T-helper 1 cell treated with Interleukin-12 subunit alpha and Interleukin-12 subunit beta and Interleukin-4 antibody, amounts not matched to agents 30 ng/mL and 1 ng/mL, for 36 hours (primary cell): Measurements from ENCODE around the gene TMCC3. TPM values are rescaled to one million over a fixed set of nuclear protein-coding genes. Genes with fewer than 3 reads are reported as not detected.
"Not testable (repeated sequence)": the region's sequence is repeated elsewhere in the genome, so short reads cannot be mapped to it uniquely, and the experiment has no call there.

Experiments used
- intact Hi-C: fragments of 100-400 bp; cut with micrococcal nuclease; formaldehyde crosslinking; loops from one replicate; pipeline ENCODE4 v1.15.1; 2024
- total RNA-seq: library from RNA; stranded (reverse); gene quantifications from 2 replicates; pipeline ENCODE4 v1.2.3, GENCODE V29; 2022

The TMCC3 gene
- total RNA-seq, 1 donor from 2014 or later: 0.12 TPM

DNA sequence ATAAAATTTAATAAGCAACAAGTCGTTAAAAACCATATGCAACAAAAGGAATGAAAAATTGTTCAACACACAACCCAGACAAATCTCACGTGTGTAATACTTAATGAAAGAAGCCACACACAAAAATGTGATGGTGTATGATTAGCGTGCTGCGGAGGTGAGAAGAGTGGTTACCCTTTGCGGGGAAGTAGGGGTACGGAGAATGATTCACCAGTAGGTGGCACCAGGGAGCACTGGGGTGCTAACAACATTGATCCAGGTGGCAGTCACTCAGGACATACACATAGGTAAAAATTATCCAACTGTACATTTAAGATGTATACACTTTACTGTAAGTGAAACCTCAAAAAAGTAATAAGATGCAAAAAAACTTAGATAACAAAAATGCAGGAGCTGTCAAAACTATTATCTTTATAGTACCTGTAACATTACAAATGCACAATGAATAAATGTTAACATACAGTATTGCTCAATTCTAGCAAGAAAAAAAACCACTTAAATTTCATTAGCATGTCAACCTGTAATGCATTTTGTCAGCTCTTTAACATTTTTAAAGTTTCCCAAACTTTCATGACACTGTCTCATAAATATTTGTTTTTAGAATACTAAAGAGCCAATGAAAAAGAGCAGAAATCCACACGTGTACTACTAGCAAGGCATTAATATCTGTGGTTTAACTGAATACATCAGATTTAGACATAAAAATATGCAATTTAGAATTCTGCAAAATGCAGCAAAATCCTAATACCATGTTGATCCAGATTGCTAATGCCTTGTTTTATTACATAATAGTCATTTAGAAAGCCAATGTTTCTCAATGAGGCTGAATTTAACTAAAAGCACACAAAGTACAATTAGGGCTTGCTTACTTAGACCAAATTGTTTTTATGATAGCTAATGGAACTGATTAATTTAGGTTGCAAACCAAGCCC lies 46.7 kb downstream of the TMCC3 start:
- intact Hi-C loops: loop anchor here (1.0 to 2.0 kb wide), 7 partner anchors 37 to 931 kb away; partner anchors contain the start of genes NR2C1 and TMCC3

DNA sequence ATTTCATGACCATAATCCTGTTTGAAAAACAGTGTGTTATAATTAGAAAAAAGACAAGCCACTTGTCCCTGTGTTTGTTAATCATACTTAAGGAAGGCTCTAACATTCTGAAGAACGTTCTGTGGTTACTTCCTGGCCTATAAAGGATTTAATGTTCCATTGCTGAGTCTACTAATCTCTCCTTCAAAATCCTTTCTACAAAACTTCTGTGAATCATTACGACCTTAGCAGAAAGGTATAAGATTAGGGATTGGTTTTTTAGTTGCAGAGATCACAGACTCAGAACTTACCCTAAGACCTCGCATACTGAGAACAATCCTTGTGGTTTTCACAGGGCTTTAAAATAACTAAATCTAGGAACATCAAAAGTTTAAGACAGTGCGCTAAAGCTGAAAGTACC lies 48.3 kb downstream of the TMCC3 start:
- intact Hi-C loops: loop anchor here (2.0 kb wide), 2 partner anchors 39 to 471 kb away; partner anchors contain the start of gene NR2C1

DNA sequence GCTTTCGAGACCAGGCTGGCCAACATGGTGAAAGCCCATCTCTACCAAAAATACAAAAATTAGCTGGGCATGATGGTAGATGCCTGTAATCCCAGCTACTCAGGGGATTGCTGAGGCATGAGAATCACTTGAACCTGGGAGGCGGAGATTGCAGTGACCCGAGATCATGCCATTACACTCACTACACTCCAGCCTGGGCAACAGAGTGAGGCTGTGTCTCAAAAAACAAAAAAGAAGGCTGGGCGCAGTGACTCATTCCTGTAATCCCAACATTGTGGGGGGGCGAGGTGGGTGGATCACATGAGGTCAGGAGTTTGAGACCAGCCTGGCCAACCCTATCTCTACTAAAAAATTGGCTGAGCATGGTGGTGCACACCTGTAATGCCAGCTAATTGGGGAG lies 49.0 kb downstream of the TMCC3 start:
- intact Hi-C loops: not testable (repeated sequence)

DNA sequence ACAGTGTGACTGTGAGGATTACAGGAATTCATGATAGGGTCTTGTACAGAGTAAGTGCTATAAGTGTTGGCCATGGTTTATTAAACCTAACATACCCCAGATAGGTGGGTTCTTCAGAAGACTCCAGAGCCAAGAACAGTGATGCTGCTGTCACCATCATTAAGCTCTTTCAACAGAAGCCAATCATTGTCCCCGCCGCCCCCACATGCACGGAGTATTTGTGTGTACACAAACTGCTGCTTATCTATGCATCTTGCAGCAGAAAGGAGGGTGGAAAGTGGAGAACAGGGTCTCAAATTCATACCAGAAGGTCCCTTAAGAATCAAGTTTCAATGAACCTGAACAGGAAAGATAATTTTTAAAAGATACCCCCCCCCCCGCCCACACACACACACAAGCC lies 51.2 kb downstream of the TMCC3 start:
- intact Hi-C loops: no loop called here

DNA sequence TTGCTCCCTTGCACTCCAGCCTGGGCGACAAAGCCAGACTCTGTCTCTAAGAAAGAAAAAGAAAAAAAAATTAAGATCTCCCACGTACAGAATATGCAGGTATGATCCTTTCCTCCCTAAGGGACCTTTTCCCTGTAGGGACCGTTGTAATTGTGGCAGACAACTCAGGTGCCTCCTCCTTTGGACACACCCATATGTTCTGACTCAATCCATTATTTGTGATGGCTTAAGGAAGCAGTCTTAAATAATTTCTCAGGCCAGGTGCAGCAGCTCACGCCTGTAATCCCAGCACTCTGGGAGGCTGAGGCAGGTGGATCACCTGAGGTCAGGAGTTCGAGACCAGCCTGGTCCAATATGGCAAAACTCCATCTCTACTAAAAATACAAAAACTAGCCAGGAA lies 53.1 kb downstream of the TMCC3 start:
- intact Hi-C loops: no loop called here

- intact Hi-C loops: no loop called here
These were observed 53.8 kb downstream of the TMCC3 start for GRCh38 chr12:94596596-94596995.

DNA sequence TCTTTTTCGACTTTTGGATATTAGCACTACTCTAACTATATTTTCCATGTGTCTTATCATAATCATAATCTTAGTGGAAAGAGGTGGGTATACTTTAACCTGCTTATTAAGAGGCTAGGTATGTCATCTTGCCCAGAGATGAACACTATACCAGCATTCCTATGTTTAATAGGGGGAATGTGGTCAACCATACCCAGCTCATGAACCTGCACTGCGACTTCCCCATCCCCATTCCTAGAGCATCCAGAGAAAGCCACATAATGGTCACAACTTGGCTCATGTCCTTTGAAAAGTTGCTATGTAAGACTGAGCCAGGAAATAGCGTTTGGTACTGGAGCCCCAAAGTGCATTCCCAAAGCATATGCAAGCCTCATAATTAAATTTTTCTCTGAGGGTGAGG lies 55.2 kb downstream of the TMCC3 start:
- intact Hi-C loops: no loop called here

DNA sequence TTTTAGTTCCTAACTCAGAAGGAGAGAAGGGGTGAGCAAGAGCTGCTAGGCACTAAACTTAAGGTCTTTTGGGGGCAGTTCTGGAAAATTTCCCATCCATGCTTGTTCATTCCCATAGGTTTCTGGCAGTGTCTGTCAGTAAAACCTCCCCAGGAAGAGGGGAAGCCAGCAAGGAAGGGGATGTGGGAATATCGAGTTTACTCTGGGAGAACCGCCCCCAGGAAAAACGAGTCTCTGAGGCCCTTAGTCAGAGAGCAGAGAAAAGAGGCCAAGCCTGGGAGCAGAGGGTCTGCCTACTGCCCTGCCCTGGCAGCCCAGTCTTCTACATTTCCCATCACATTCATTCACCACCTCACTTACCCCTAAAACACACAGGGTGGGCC lies 55.9 kb downstream of the TMCC3 start:
- intact Hi-C loops: no loop called here

DNA sequence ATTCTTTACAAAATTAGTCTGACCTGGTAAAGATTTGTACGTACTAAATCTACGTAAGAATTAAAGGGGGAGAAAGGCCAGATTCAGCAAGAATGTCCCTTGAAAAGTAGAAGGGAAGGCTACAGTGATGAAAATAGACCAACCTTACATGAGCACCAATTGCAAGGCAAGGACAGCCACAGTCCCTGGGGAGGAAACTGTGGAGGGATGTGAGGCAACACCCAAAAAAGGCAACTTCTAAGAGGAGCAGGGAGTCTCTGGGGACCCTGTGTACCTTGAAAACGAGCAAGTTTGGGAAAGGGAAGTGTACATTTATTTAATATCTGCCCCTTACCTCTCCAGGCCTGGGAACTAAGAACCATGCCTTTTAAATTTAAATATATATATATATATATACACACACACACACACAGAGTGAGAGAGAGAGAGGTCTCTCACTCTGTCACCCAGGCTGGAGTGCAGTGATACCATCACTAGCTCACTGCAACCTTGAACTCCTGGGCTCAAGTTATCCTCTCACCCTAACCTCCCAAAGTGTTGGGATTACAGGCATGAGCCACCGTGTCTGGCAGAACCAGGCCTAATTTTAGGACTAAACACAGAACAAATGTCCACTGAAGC lies 56.4 kb downstream of the TMCC3 start:
- intact Hi-C loops: no loop called here

GRCh38 chr12:94592723-94593122 lies 57.6 kb downstream of the TMCC3 start:
- intact Hi-C loops: not testable (repeated sequence)

GRCh38 chr12:94592080-94592479 lies 58.3 kb downstream of the TMCC3 start:
- intact Hi-C loops: no loop called here

GRCh38 chr12:94590428-94590827 lies 59.9 kb downstream of the TMCC3 start:
- intact Hi-C loops: no loop called here

DNA sequence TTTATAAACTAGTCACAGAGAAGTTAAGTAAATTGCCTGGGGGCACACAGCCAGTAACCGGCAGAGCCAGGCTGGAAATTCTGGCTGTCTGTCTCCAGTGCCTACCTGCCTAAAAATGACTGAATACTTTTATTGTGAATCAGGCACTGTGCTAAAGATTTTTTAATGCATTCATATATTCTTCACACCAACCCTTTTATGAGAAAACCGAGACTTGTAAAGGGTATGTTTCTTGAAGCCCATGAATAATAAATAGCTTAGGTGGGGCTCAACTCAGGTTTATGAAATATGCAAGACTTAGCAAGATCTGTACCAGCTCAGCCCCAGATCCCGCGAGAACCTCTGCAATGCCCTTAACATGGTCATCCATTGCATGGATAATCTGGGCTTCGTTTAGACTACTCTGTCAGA lies 60.8 kb downstream of the TMCC3 start:
- intact Hi-C loops: no loop called here

GRCh38 chr12:94588346-94588745 lies 62.0 kb downstream of the TMCC3 start:
- intact Hi-C loops: no loop called here

- intact Hi-C loops: no loop called here
These were observed 62.8 kb downstream of the TMCC3 start for GRCh38 chr12:94587266-94588241.

DNA sequence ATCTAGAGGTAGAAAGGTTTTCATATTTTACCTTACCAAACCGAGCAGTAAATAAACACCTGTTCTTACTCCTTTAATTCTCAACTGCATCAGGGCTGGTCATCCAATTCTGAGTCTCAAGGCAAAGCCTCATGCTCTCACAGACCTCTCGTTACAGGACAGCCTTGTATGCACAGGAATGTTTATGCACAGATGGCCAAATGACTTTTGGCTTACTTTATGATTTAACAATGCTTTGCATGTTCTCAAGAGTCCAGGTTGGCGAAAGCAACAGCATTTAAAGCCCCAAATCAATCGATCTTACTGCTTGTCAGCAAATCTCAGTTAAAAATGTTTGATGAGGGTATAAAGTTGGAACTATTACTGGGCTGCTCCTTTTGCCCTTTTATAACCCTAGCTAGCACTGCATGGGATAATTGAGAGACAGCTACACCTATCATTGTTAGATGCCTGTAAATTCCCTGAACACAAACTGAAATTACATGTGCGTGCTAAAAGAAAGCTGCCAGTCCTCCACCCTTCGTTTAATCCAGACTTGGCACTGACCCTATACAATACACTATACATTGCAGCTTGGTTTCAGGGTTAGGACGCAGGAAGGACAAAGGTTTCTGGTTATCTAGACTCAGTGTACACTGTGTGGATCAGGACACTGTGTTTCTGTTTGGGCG lies 63.6 kb downstream of the TMCC3 start:
- intact Hi-C loops: no loop called here

DNA sequence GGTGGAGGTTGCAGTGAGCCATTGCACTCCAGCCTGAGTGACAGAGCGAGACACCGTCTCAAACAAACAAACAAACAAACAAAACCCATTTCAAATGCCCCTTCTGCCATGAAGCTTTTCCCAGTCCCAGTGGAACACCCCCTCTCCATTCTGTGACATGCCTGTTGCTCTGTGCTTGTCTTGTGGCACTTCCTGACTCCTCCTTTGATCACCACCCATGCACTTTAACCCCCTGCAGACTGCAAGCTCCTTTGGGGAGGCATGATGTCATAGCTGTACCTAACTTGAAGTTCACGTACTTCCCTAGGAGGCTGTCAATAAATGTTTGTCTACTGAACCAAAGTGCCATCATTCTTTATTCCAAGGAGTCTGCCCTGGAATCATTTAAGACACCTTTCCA lies 64.7 kb downstream of the TMCC3 start:
- intact Hi-C loops: no loop called here

- intact Hi-C loops: no loop called here
These were observed 66.0 kb downstream of the TMCC3 start for GRCh38 chr12:94584377-94584776.

DNA sequence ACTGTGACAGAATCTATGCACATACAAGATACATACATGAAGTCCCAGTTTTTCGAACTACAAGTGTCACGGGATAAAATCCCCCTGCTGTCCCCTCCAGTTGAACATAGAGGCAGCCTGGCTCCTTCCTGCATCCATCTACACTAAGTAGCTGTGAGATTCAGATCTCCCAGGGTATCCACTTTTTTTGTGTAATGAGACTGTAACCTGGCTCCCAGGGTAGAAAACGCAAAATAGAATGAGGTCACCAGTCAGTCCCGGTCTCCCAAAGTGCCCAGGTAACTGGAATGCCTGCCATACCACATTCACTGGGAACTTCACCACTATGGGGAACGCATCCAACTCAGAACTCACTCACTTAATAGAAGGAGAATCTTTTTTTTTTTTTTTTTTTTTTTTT lies 67.8 kb downstream of the TMCC3 start:
- intact Hi-C loops: no loop called here

GRCh38 chr12:94575645-94576403 lies 74.5 kb downstream of the TMCC3 start:
- intact Hi-C loops: no loop called here
